ENCODE results near the gene CPLX3.

GRCh38 chr15:74788683-74789151 lies 37.7 kb upstream of the CPLX3 start:
- TF ChIP-seq CTCF (IDR thresholded peaks at IDR 0.05; ENCODE audit: poor library complexity) (no peak), EZH2phosphoT487 (IDR thresholded peaks at IDR 0.05; ENCODE audit: low read depth, severe bottlenecking, unreplicated experiment) (no peak)
